Raji (cell line): Measurements from ENCODE around the gene OR8D2.

ENCODE experiments used
- POLR2A ChIP-seq: IDR thresholded peaks from 2 replicates; pipeline ENCODE4 v1.6.1; 2011; ENCODE audit warnings: low read depth, low read length, control low read depth; ENCODE audit not compliant: insufficient read depth

OR8D2 gene

DNA sequence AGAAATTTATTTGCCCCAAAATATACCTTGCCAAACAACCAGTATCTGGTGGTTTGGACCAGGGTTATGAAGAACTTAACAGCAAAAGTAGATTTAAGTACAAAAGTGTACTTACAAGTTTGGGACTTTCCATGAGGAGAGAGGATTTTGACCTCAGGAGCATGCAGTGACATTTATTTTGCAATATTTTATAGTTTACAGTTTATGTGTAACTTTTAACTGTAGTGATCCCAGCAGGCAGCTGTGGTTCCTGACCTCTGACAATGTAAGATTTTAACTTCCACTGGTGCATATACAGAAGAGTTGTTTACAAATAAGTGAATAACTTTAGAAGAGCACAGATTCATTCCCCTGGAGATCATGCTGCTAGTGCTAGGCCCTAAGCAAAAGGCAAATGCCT lies 12.9 kb downstream of the OR8D2 start:
- TF ChIP-seq POLR2A = no peak

DNA sequence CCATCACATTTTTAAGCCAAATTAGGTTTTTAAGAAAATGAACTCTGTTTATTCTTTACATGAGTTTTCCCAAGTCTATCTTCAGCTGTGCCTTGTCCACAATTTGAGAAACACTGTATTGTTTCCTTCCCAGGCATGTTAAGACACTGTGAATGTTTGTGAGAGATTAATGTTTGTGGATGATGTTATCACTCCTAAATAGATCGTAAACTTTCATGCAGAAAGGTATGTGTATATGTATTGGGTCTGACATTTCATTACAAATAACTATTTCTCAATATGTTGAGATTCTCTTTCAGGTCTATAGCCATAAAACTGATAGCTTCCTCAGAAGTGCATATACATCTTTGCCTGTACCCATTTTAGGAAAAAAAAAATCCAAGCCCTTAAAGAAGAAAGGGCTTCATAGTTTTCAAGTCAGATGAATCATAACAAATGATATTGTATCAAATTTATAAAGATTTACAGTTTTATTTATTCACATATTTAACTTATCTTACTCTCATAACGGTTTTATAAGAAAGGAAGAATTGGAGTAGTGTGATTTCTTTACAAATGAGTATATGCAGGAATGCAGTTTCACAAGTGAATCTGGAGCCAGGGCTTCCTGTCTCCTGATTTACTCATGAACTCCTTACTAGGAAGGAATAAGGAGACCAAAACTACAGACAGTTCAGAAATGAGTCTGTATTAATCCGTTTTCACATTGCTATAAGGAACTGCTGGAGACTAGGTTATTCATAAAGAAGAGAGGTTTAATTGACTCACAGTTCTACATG lies 17.5 kb downstream of the OR8D2 start:
- no peak for TF ChIP-seq POLR2A

DNA sequence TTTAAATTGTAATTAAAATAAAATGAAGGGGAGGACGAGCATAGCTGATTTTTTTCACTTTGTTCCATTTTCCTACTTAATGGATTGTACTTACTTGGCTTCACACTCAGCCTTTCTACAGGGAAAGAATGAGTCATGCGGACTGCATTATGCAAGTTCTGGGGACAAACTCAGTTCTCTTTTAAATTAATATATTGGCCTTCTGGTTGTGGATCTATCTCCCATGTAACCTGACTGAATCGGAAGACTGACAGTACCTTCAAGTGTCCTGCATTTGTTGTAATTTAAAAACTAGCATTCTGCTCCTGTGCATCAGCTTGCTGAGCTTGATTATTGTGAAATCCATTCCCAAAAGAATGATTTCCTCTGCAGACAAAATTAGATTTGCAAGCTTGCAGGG lies 18.4 kb downstream of the OR8D2 start:
- no peak for TF ChIP-seq POLR2A

DNA sequence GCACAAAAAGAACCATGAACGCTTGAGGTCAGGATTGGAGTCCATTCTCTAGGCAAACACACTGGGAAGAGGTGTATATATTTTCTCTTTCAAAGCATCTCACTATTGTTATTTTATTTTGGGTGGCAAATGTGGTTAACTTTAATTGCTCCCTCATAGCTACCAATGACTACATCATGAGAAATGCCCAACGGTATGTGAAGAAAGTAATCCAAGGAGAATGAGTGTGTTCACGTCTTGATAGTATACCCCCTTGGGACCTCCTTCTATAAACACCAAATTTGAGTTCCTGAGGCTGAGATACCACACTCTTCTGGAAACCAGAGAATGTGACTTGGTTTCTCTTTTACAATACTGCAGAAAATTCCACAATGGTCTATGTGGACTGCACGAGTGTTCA lies 22.1 kb downstream of the OR8D2 start:
- TF ChIP-seq POLR2A = no peak

DNA sequence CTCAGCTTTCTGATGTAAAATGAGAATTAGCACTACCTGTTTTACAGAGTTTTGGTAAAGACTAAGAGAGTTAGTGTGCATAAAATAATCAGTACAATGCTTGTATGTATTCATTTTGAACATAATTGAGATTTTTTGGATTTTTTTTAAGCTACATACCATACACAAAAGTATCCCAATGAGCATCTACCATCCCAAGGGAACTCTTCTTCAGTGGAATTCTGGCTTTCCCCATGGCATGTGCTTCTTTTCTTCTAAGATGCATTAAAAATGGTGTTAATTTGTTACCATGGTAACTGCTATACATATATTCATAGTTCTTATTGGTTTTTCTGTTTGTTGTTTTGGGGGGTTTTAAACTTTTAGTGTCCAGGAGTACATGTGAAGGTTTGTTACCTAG lies 24.0 kb downstream of the OR8D2 start:
- TF ChIP-seq POLR2A = no peak

DNA sequence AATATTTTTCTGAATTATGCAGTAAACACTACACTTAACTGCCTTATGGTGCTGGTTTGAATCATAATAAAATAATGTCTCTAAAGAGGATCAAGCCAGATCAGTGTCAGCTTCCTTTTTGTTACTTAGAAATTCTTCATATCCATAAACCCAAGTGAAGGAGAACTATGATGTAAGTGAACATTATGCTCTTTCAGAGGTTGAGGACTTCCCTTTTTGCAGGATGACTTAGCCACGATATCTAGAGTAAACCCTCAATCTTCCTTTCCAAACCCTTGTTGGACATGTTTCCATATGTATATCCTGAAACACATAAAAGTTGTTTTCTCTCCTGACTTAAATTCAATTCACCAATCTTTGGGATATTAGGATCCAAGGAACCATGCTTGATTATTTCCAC lies 25.3 kb downstream of the OR8D2 start:
- TF ChIP-seq POLR2A = no peak

DNA sequence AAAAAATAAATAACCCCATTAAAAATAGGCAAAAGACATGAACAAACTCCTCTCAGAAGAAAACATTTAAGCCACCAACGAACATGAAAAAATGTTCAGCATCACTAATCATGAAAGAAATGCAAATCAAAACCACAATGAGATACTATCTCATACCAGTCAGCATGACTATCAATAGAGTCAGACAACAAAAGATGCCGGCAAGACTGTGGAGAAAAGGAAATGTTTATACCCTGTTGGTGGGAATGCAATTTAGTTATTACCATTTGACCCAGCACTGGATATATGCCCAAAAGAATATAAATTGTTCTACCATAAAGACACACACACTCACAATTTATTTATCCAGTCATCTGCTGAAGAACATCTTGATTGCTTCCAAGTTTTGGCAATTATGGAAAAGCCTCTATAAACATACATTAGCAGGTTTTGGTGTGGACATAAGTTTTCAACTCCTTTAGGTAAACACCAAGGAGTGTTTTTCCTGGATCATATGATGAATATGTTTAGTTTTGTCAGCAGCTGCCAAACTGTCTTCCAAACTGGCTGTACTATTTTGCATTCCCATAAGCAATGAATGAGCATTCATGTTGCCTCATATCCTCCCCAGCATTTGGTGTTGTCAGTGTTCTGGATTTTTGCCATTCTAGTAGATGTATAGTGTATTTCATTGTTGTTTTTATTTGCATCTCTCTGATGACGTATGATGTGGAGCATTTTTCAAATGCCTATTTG lies 34.2 kb downstream of the OR8D2 start:
- TF ChIP-seq POLR2A = no peak

DNA sequence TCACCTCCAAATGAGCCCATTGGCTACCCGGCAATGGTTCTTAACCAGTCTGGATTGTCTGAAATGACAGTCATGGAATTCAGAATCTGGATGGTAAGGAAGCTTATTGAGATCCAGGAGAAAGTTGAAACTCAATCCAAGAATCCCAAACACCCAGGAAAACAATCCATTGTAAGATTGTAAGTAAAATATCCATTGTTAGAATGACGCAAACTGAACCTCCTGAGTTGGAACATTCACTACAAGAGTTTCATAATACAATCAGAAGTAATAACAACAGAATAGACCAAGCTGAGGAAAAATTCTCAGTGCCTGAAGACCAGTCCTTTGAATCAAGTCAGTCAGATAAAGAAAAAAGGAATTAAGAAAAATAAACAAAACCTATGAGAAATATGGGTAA lies 41.7 kb downstream of the OR8D2 start:
- TF ChIP-seq POLR2A = no peak

DNA sequence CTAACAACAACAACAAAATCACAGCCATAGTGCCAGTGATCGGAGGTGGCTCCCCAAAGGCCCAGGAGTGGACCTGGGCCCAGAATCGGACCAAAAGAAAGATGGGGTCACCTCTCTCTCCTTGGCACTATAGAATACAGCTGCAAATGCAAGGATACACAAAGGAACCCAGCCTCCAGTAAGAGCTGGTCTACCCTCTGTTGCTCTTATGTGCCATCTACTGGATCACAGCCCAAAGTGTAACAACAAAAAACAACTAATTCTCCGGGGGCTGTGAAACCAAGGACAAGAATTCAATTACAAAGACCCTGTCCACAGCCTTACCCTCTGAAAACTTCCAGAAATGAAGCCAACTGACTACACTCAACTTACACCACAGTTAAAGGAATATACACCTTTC lies 42.2 kb downstream of the OR8D2 start:
- TF ChIP-seq POLR2A = no peak

DNA sequence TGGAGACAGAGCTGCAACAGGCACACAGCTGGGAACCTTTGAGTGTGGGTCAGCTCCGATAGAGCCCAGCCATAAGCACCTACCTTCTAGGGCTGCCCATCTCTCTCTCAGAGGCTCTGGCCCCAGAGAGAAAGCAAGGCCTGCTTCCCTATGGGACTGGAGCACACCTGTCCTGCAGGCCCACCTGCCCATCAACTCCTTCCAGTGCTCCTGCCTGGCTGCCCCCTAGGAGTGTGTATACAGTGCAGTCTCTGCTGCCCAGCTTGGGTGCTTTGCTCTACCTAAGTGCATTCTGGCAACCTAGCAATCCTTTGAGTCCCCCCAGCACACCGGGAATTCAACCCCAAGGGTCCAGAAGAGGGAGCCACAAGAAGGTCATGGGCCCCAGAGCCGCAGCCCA lies 42.8 kb downstream of the OR8D2 start:
- no peak for TF ChIP-seq POLR2A

DNA sequence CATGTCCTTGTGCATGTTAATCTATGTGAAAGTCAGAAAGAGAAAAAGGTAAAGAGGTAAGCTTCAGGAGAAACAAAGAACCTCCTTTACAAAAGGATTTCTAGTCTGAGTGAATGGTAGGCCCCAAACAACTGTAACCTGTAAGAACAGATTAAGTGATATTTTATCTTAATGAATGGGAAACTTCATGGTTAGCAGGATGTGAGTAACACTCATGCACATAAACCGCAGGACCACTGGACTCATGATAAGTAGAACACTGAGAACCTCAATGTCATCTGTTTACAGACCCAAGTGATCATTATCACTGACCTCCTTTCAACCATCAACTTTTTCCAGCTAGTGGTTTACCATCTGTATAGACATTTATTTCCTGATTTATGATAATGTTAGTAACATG lies 43.9 kb downstream of the OR8D2 start:
- TF ChIP-seq POLR2A = no peak

DNA sequence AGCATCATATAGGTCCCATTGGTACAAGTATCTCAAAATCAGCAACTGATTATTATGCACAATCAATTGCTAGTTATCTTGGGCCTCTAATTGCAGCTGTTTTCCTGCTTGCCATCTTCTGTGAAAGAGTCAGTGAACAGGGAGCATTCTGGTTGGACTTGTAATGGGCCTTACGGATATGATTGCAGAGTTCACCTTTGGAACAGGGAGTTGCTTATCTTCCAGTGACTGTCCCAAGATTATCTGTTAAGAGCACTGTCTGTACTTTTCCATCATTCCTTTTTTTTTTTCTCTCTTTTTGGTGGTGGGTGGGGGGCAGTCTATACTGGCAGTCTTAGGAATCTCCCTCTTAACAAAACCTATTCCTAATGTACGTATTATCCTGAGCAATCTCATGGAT lies 46.0 kb downstream of the OR8D2 start:
- no peak for TF ChIP-seq POLR2A
